C4-2B (cell line): ENCODE measurements around the gene CHDH.

ENCODE experiments used
- ZFX ChIP-seq: fragments of 450-650 bp; IDR thresholded peaks from 2 replicates; pipeline ENCODE4 v1.6.1; 2017
- TF ChIP-seq, protein P1 (sequence below): fragments of 450-650 bp; conservative IDR thresholded peaks from 2 replicates; pipeline ENCODE4 v1.5.1; 2017; ENCODE audit warnings: mild to moderate bottlenecking

DNA sequence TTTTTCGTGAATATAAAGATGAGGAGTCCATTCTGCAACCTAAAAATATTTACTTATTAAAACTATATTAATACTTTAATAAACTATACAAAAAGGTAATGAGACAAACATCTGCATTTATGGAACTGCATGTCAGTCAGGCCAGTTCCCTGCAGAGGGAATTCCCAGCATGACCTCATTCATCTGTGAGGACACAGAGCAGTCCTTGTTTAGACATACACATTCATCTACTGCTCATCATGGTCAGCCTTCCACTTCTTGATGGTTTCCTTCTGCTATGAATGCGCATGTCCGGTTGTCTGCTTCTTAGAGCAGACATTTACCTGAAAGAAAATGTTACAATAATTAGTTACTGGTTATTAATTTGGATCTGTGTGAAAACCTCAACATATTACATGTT is 39.0 kb upstream of the CHDH start:
- TF ChIP-seq, protein P1, sequence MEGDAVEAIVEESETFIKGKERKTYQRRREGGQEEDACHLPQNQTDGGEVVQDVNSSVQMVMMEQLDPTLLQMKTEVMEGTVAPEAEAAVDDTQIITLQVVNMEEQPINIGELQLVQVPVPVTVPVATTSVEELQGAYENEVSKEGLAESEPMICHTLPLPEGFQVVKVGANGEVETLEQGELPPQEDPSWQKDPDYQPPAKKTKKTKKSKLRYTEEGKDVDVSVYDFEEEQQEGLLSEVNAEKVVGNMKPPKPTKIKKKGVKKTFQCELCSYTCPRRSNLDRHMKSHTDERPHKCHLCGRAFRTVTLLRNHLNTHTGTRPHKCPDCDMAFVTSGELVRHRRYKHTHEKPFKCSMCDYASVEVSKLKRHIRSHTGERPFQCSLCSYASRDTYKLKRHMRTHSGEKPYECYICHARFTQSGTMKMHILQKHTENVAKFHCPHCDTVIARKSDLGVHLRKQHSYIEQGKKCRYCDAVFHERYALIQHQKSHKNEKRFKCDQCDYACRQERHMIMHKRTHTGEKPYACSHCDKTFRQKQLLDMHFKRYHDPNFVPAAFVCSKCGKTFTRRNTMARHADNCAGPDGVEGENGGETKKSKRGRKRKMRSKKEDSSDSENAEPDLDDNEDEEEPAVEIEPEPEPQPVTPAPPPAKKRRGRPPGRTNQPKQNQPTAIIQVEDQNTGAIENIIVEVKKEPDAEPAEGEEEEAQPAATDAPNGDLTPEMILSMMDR: no peak
- no peak for TF ChIP-seq ZFX
